SH-SY5Y (cell line): ENCODE results near the gene SYNJ2.

ENCODE experiments used
- GATA2 ChIP-seq: IDR thresholded peaks from 2 replicates; pipeline ENCODE4 v1.6.1; 2011; ENCODE audit warnings: mild to moderate bottlenecking, low read depth, low read length
- GATA3 ChIP-seq: IDR thresholded peaks from 2 replicates; pipeline ENCODE4 v1.6.1; 2011; ENCODE audit warnings: low read depth, mild to moderate bottlenecking, low read length, moderate library complexity

Gene SYNJ2

DNA sequence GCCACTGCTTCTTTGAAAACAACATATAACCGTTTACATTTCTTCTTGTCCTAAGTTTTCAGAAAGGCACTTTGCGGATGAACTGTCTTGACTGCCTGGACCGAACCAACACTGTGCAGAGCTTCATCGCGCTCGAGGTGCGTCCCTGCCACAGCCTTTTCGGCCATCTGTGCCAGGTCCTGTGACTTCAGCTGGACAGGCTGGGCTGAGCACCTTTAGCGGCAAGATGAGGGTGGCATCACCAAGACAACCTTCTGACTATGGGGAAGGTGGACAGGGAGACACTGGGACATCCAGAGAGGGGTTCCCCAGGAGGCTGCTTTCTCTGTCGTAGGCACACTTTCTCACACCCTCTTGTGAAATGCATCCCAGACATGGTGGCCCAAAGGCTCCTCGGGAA is 82.1 kb downstream of the SYNJ2 start:
- TF ChIP-seq GATA3, result no peak
- no peak for TF ChIP-seq GATA2

DNA sequence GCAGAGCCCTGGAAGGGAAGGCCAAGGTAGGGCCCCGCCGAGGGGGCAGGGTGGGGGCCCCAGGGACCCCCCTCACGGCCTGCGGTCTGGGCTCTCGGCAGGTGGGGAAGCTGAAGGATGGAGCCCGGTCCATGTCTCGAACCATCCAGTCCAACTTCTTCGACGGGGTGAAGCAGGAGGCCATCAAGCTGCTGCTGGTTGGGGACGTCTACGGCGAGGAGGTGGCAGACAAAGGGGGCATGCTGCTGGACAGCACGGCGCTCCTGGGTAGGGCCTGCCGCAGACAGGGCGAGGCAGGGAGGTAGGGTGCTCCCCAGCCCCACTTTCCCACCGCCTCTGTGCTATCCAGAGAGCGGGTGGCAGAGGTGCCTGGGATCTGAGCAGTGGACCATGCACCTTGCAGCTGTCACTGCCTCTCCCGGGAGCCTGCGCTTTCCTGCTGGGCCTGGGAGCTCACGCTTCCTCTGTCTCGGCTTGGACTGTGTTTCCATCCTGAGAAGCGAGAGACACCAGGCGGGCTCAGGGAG is 83.1 kb downstream of the SYNJ2 start:
- no peak for TF ChIP-seq GATA3

DNA sequence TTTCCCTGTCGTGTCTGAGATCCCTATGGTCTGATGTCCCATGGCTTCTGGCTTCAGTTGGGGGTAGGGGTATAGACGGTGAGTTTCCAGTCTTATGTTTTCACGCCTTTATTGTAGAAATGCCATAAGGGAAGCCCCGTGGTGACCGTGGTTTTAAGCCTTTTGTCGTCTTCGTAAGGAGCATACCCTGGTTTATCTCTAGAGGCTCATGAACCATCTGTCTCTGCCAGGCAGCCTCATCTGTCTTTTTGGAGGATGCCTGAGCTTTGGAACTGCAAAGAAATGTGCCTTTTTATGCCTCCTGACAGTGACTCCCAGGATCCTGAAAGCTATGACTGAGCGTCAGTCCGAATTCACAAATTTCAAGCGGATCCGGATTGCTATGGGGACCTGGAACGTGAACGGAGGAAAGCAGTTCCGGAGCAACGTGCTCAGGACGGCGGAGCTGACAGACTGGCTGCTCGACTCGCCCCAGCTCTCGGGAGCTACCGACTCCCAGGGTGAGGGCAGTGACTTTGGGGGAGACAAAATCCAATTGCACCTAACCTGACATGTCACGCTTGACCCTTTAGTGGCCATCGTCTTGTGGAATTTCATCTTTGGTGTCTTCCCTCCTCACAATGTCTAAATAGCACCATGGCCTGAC is 84.6 kb downstream of the SYNJ2 start:
- TF ChIP-seq GATA3 (no peak), GATA2 (no peak)

DNA sequence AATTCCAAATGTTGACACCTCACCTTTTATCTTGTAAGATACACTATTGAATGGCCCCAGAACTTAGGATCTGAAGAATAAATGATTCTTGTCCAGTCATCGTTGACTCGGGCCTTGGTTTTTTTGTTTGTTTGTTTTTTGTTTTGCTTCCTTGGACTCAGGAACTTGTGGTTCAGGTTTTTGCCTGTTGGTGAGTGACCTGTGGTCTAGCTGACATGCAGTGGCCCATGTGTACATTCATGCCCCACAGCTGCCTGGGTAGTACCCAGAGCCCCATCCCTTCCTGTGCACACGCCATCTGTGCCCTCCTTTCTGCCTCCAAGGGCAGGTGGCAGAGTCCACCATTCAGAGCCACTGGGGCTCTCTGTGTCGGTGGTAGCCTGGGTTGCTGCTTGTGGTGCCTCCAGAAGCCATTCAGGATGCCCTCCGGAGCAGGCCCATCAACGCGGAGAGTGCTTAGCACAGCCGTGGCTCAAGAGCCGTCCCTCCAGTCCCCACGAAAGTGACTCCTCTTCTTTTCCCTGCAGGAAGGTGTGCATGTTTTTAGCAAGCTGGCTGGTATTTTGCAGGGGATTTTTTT is 85.9 kb downstream of the SYNJ2 start:
- TF ChIP-seq GATA2, result no peak
- TF ChIP-seq GATA3, result no peak

DNA sequence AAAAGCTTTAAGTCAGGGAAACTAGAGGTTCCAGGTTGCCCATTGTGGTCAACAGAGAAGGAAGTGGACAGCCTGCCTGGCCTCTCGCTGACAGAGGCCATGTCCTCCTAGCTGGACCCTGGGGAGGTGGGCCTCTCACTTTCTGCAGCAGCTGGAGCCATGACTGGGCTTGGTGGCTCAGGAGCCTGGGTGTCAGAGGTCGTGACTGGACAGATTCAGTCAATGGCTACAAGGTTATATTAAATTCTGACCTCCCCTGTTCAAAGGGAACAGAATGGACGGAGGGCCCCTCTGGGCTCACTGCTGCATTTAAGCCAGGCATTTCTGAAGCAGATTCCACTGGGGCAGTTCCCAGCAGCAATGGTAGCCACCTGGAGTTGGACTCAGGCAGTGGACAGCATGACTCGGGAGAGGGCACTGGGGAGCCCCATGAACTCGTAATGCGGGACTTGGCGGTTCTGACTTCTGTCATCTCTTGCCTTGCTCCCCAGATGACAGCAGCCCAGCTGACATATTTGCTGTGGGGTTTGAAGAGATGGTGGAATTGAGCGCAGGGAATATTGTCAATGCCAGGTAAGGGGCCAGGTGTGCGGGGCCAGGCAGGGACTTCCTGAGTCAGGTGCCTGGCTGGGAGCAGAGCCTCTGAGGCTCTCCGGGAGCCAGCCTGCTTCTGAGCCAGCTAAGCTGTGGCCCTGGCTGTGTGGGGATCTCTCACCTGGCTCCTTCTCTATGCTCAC is 86.7 kb downstream of the SYNJ2 start:
- TF ChIP-seq GATA3, result no peak
- no peak for TF ChIP-seq GATA2

DNA sequence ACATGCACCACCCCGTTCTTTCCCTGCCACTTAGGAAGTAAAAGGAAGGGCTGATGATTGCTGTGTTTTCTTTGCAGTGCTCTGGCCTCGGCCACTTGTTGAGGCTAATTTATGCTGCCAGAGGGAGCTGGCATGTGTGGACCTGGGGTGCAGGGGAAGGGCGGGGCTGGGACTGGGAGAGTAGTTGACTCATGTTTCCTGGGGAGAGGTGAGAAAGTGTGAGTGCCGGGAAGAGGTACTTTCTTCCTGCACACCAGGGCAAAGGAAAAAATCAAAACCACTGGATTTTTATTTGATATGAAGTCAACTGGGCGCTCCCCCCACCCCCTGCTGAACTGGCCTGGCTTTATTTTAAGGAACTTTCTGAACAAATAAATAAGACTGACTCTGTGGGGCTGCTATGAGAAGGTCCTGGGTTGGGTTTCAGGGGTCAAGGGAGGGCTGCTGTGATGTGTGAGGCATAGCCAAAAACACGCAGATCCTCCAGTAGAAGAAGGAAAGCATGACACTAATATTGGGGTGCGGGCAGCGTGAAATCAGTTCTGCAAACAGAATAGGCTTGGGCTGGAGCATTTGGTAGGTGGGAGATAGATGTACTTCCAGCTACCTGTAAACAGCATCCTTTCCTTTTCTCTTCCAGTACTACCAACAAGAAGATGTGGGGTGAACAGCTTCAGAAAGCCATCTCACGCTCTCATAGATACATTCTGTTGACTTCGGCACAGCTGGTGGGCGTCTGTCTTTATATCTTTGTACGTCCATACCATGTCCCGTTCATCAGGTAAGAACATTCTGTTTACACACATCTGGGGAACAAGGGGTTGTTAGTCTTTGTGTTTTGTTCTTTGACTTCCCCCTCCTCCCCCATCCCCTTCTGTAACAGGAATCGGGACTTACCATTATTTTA is 87.5 kb downstream of the SYNJ2 start:
- no peak for TF ChIP-seq GATA3
- TF ChIP-seq GATA2, result no peak

DNA sequence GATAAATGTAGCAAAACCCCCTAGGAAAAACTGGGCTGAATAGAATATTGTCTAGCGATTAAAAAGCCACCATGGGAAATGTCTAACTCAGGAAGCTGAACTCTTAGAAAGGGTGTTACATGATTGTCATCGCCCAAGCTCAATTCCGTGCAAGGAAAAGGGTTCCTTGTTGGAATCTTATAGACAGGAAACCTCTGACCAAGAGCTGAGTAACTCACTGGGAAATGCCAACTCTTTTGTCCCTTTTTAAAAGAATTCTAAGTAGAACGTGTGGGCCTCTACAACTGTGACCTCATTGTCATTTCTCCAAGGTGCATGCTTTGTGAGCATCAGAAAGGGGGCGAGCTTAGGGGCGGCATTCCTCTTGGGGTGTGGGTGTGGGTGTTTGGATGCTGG is 88.1 kb downstream of the SYNJ2 start:
- TF ChIP-seq GATA3 (no peak), GATA2 (no peak)

DNA sequence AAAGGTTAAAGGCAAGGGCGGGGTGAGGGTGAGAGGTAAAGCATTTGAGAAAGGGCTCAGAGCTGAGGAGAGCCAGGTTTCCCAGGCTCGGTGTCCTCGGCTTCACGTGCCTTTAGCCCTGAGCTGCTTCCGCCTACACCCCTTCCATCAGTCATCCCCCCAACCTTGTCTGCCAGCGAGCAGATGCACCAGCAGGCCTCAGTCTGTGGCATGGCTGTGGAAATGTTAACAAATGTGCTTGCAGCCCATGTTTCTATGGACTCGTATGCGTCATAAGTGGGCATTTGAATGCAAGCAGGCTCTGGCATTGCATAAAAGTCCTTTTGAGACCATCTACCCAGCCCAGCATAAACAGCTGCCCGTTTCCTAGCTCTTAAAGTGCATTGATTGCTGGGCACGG is 88.8 kb downstream of the SYNJ2 start:
- TF ChIP-seq GATA3 (no peak), GATA2 (no peak)

DNA sequence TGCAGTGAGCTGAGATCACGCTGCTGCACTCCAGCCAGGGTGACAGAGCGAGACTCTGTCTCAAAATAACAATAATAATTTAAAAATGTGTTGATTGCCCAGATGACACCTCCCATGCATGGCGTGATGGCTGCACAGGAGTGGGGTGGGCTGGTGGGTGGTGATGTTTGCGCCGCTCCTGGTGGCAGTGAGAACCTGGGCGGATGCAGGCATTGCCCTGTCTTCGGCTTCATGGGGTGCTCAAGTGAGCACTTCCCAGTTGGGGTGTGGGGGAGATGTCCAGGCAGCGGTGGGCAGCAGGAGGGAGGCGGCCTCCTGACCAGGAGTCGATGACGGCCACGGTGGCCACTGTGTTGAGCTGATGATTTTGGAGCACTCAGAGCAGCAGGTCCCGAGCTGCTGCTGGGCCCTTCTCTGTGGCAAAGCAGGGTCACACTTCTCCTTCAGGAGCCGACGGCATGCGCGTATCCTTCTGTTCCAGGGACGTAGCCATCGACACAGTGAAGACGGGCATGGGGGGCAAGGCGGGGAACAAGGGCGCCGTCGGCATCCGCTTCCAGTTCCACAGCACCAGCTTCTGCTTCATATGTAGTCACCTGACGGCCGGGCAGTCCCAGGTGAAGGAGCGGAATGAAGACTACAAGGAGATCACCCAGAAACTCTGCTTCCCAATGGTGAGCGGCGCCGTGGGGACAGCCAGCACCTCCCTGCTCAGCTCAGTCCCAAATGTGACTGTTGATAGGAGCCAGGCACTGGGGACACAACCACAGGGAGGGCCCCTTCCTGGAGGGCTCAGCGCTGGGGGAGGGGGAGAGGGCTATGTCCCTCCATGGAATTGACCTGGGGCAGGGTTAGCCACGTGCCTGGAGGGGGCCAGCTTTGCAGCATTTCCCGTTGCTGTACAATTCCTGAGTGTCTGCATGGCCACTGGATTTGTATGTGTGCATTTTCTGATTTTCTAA is 89.7 kb downstream of the SYNJ2 start:
- TF ChIP-seq GATA2, result no peak
- TF ChIP-seq GATA3, result no peak

DNA sequence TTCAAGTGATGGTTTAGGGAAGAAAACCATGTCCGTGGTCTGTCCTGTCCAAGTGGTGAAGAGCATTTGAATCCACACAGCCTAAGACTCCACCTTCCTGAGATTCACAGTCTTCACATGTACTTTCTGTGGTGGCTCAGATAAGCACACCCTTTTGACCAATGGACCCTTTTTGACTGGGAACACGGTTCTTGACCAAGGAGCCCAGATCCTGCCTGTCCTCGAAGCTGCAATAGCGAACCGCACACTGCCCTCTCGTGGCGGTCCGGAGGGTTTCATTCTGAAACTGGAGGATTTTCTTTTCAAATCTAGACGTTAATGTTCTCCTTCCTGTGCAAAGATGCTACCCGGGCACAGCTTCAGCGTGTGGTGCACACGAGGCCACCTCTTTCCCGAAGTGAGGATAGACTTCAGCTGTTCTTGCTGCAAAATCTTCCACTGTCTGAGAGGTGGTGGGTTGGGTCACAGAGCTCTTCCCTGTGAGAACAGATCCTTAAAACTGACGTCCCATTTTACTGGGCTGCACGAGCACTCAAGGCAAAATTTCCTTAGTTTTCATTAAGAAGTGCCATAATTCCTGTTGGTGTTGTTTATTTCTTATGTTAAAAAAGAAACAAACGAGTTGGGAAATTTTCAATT is 90.5 kb downstream of the SYNJ2 start:
- no peak for TF ChIP-seq GATA2
- no peak for TF ChIP-seq GATA3

DNA sequence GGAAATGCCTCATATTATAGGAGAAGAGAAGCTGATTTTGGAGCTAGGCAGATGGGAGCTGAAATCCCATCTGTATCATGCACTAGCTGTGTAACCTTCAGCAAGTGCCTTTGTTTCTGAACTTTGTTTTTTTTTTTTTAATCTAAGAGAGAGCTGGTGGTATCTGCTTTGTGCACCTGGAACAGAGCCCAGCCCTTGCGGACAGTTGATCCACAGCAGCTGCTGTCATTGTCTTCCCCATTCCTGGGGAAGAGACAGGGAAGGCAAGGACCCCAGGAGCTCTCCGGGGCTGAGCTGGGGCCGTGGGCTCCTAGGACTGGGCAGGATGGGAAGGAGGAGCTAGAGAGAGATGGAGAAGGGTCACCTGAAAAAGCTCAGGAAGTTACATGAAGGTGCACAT is 92.1 kb downstream of the SYNJ2 start:
- 0 out of 2 replicates have a peak, but pooled peaks have one; percentile 37 for TF ChIP-seq GATA2
- TF ChIP-seq GATA3, result no peak

DNA sequence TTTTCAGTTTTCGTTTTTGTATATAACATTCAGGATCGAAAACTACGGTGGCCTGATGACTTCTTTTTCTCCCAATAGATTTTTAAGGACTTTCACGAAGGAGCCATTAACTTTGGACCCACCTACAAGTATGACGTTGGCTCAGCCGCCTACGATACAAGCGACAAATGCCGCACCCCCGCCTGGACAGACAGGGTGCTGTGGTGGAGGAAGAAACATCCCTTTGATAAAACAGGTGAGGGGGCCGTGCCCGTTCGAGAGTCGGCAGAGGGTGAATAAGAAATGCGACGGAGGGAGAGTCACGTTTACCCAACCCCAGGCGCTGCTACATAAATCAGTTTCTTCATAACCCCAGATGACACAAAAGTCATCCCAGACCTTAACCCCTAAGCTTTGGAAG is 94.9 kb downstream of the SYNJ2 start:
- no peak for TF ChIP-seq GATA3
- no peak for TF ChIP-seq GATA2

DNA sequence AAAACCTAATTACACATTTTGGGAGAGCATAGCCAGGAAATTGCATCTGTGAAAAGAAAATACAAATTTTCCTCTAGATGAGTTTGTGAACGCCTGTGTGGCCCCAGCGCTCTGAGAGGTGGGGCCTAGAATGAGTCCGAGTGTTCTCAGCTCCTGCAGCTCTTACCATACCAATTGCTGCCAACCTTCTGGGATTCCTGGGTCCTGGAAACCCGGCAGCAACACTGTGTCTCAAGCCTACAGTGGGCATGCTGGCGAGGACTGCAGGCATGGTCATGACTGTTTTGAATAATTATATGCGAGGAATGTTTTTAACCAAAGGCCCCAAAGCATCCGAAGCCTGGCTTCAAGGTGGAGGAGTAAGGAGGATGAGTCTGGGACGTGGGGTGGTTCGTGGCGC is 96.0 kb downstream of the SYNJ2 start:
- TF ChIP-seq GATA3, result no peak
- TF ChIP-seq GATA2, result no peak
